Raji (cell line): ENCODE data around the gene LRIG1.

Source experiments
- POLR2A ChIP-seq: IDR thresholded peaks from 2 replicates; pipeline ENCODE4 v1.6.1; 2011; ENCODE audit warnings: low read depth, low read length, control low read depth; ENCODE audit not compliant: insufficient read depth

The LRIG1 gene

GRCh38 chr3:66404903-66405700 lies 95.7 kb downstream of the LRIG1 start:
- no peak for TF ChIP-seq POLR2A

GRCh38 chr3:66404197-66404596 lies 96.6 kb downstream of the LRIG1 start:
- no peak for TF ChIP-seq POLR2A

- TF ChIP-seq POLR2A = no peak
These were observed 97.4 kb downstream of the LRIG1 start for GRCh38 chr3:66403323-66403990.

GRCh38 chr3:66402596-66403290 lies 98.1 kb downstream of the LRIG1 start:
- TF ChIP-seq POLR2A = no peak

GRCh38 chr3:66401675-66402491 lies 98.9 kb downstream of the LRIG1 start:
- no peak for TF ChIP-seq POLR2A

- TF ChIP-seq POLR2A = no peak
These were observed 99.7 kb downstream of the LRIG1 start for GRCh38 chr3:66401157-66401550.

GRCh38 chr3:66400411-66401156 lies 100.2 kb downstream of the LRIG1 start:
- no peak for TF ChIP-seq POLR2A

- TF ChIP-seq POLR2A = no peak
These were observed 101.1 kb downstream of the LRIG1 start for GRCh38 chr3:66399529-66400232.

- TF ChIP-seq POLR2A = no peak
These were observed 102.4 kb downstream of the LRIG1 start for GRCh38 chr3:66398228-66399025.

- no peak for TF ChIP-seq POLR2A
These were observed 103.1 kb downstream of the LRIG1 start for GRCh38 chr3:66397745-66398144.

- TF ChIP-seq POLR2A = no peak
These were observed 103.9 kb downstream of the LRIG1 start for GRCh38 chr3:66396888-66397287.

- TF ChIP-seq POLR2A = no peak
These were observed 104.6 kb downstream of the LRIG1 start for GRCh38 chr3:66396161-66396760.

GRCh38 chr3:66395635-66396034 lies 105.2 kb downstream of the LRIG1 start:
- no peak for TF ChIP-seq POLR2A
